Esophagus mucosa (tissue), 1 donor: ENCODE measurements around the gene ZFPM1. TPM values are rescaled to one million over a fixed set of nuclear protein-coding genes. Genes with fewer than 3 reads are reported as not detected.

Experiments used
- ATAC-seq: fragments of 200-7000 bp; cut with Tn5 transposase; one replicate; pipeline ENCODE4 v1.9.1; 2020
- total RNA-seq: library from RNA; stranded (reverse); gene quantifications from one replicate; pipeline ENCODE4 v1.2.4, GENCODE V29; 2023
- donor health status: DM: yes; HTN: yes; CAD: no.

ZFPM1 gene
- total RNA-seq, 1 donor from 2014 or later, result 3.2 TPM

GRCh38 chr16:88570691-88571092, 117.6 kb downstream of the ZFPM1 start:
- ATAC-seq, result no peak

GRCh38 chr16:88575251-88575650, 122.2 kb downstream of the ZFPM1 start:
- no peak for ATAC-seq

- ATAC-seq, result no peak
Observed at GRCh38 chr16:88576307-88576706, 123.2 kb downstream of the ZFPM1 start.

GRCh38 chr16:88577166-88577565, 124.1 kb downstream of the ZFPM1 start:
- no peak for ATAC-seq

GRCh38 chr16:88578446-88579313, 125.6 kb downstream of the ZFPM1 start:
- ATAC-seq, result no peak

- no peak for ATAC-seq
Observed at GRCh38 chr16:88580371-88580770, 127.3 kb downstream of the ZFPM1 start.

- ATAC-seq, result no peak
Observed at GRCh38 chr16:88581033-88581432, 128.0 kb downstream of the ZFPM1 start.

GRCh38 chr16:88582912-88583575, 130.0 kb downstream of the ZFPM1 start:
- ATAC-seq, result no peak

- no peak for ATAC-seq
Observed at GRCh38 chr16:88584676-88585075, 131.6 kb downstream of the ZFPM1 start.

GRCh38 chr16:88585269-88585668, 132.2 kb downstream of the ZFPM1 start:
- ATAC-seq, result no peak

GRCh38 chr16:88585927-88586581, 133.0 kb downstream of the ZFPM1 start:
- ATAC-seq, result no peak

Other genes starting within 250 kb of the ZFPM1 start
- gene ZNF469, start 70.3 kb upstream of the ZFPM1 start, total RNA-seq, result 0.24 TPM
- gene ZC3H18, start 117.1 kb downstream of the ZFPM1 start, total RNA-seq, result 21.9 TPM
- gene IL17C, start 185.3 kb downstream of the ZFPM1 start, total RNA-seq, result not detected
- gene CYBA, start 197.8 kb downstream of the ZFPM1 start, total RNA-seq, result 66.3 TPM
- gene MVD, start 209.8 kb downstream of the ZFPM1 start, total RNA-seq, result 154 TPM
- 0.28 TPM for gene SNAI3, start 233.2 kb downstream of the ZFPM1 start, total RNA-seq